Activated CD4-positive, alpha-beta T cell treated with anti-CD3 and anti-CD28 coated beads for 36 hours (primary cell): ENCODE measurements around the gene CDHR3. TPM values are rescaled to one million over a fixed set of nuclear protein-coding genes. Genes with fewer than 3 reads are reported as not detected.
A peak's percentile ranks its signal among the peaks of the same experiment; 100 is the strongest.

ENCODE experiments used
- ATAC-seq: fragments of 200-7000 bp; cut with Tn5 transposase; one replicate; pipeline ENCODE4 v1.10.0; 2021; ENCODE audit warnings: mild to moderate bottlenecking, moderate library complexity
- CTCF ChIA-PET: fragments of 350-600 bp; sonication (Branson Sonifier 250); formaldehyde crosslinking; loops from one replicate; lab custom pipeline; 2021; ENCODE audit warnings: antibody characterized with exemption; lab: Charles Lee
- POLR2A ChIA-PET: fragments of 350-600 bp; sonication (Branson Sonifier 250); formaldehyde crosslinking; loops from one replicate; lab custom pipeline; 2021; ENCODE audit warnings: antibody characterized with exemption, inconsistent platforms; lab: Charles Lee
- DNase-seq: peaks from one replicate; pipeline ENCODE4 v3.0.0-alpha.2; 2020
- H3K27ac Mint-ChIP-seq: one replicate; pipeline ENCODE4 v1.8.0; 2021; ENCODE audit warnings: mixed read lengths
- H3K27me3 Mint-ChIP-seq: one replicate; pipeline ENCODE4 v1.8.0; 2021; ENCODE audit warnings: mixed read lengths
- H3K36me3 Mint-ChIP-seq: one replicate; pipeline ENCODE4 v1.8.0; 2021; ENCODE audit warnings: low read depth, mixed read lengths
- H3K4me1 Mint-ChIP-seq: one replicate; pipeline ENCODE4 v1.8.0; 2021; ENCODE audit warnings: mixed read lengths
- H3K4me3 Mint-ChIP-seq: one replicate; pipeline ENCODE4 v1.8.0; 2021; ENCODE audit warnings: mild to moderate bottlenecking, moderate library complexity, mixed read lengths
- H3K9me3 Mint-ChIP-seq: one replicate; pipeline ENCODE4 v1.8.0; 2021; ENCODE audit warnings: low read depth, mixed read lengths
- intact Hi-C, 2 experiments: fragments of 100-400 bp; cut with DNase I in 1 of 2; cut with micrococcal nuclease in 1 of 2; formaldehyde crosslinking; loops; one replicate each; pipeline versions ENCODE4 v1.14.2 to v1.15.1; 2022 to 2024; cut with DNase I, micrococcal nuclease
- total RNA-seq, 2 experiments: library from RNA; stranded (reverse); gene quantifications; one replicate each; pipeline ENCODE4 v1.2.3, GENCODE V29; 2021

Gene CDHR3
- under 1 TPM; 0.55 to 0.93 TPM for total RNA-seq

- ChIA-PET POLR2A (no interaction called here), CTCF (interaction anchor here (0.7 to 1.0 kb wide), 3 partner anchors 304 to 861 kb away, joined by 3 to 4 read pairs (median 4); no protein-coding TSS in a partner anchor)
Observed at GRCh38 chr7:105963038-105963667, at the start of gene CDHR3. Gene CDHR3 (plus strand): TSS chr7:105963264. CDS start chr7:105963319, 55 bp downstream.

GRCh38 chr7:105913947-105914346 is 49.1 kb upstream of the CDHR3 start:
- CTCF ChIA-PET = interaction anchor here (1.3 kb wide), 1 partner anchor 35 kb away, joined by 3 read pairs; no protein-coding TSS in a partner anchor
- no peak overlapping the region for H3K4me3 Mint-ChIP-seq
- H3K27me3 Mint-ChIP-seq = no peaks in the 10 kb centered on the region
- peaks cover 4% of the 10 kb centered on the region for H3K9me3 Mint-ChIP-seq
- H3K36me3 Mint-ChIP-seq = peaks cover 17% of the 10 kb centered on the region
- POLR2A ChIA-PET = interaction anchor here (0.6 kb wide), 1 partner anchor 271 kb away, joined by 3 read pairs; no protein-coding TSS in a partner anchor
- peaks cover 4% of the 10 kb centered on the region for H3K4me1 Mint-ChIP-seq
- ATAC-seq (no peak), DNase-seq (no peak)
- intact Hi-C loops = no loop called here
- no peak overlapping the region for H3K27ac Mint-ChIP-seq

More at GRCh38 chr7:105963038-105963667, at the start of gene CDHR3:
- Mint-ChIP-seq H3K9me3 (no peaks in the 10 kb centered on the region), H3K27me3 (no peaks in the 10 kb centered on the region), H3K4me1 (no peaks in the 10 kb centered on the region), H3K36me3 (no peaks in the 10 kb centered on the region), H3K27ac (no peak within 1 kb of the TSS), H3K4me3 (no peak within 1 kb of the TSS)
- no peak for ATAC-seq
- intact Hi-C loops = no loop called here
- DNase-seq = no peak

GRCh38 chr7:105916603-105917002 is 46.5 kb upstream of the CDHR3 start:
- intact Hi-C loops = no loop called here
- no peaks in the 10 kb centered on the region for H3K4me1 Mint-ChIP-seq
- no peak overlapping the region for H3K4me3 Mint-ChIP-seq
- no peak overlapping the region for H3K27ac Mint-ChIP-seq
- ChIA-PET POLR2A (no interaction called here), CTCF (no interaction called here)
- DNase-seq (no peak), ATAC-seq (no peak)
- H3K9me3 Mint-ChIP-seq = no peaks in the 10 kb centered on the region
- H3K27me3 Mint-ChIP-seq = no peaks in the 10 kb centered on the region
- H3K36me3 Mint-ChIP-seq = peaks cover 10% of the 10 kb centered on the region

- ChIA-PET POLR2A (no interaction called here), CTCF (no interaction called here)
- Mint-ChIP-seq H3K4me3 (no peak overlapping the region), H3K9me3 (no peaks in the 10 kb centered on the region), H3K27ac (no peak overlapping the region), H3K36me3 (peaks cover 5% of the 10 kb centered on the region), H3K4me1 (no peaks in the 10 kb centered on the region), H3K27me3 (no peaks in the 10 kb centered on the region)
- ATAC-seq (no peak), DNase-seq (no peak)
- intact Hi-C loops = no loop called here
Observed at GRCh38 chr7:105917659-105918058, 45.4 kb upstream of the CDHR3 start.

GRCh38 chr7:105920766-105921165 is 42.3 kb upstream of the CDHR3 start:
- no peak overlapping the region for H3K27ac Mint-ChIP-seq
- intact Hi-C loops = no loop called here
- H3K36me3 Mint-ChIP-seq = peaks cover 14% of the 10 kb centered on the region
- ChIA-PET CTCF (interaction anchor here (0.7 kb wide), 1 partner anchor 229 kb away, joined by 3 read pairs; no protein-coding TSS in a partner anchor), POLR2A (no interaction called here)
- DNase-seq = no peak
- no peaks in the 10 kb centered on the region for H3K27me3 Mint-ChIP-seq
- H3K9me3 Mint-ChIP-seq = peaks cover 11% of the 10 kb centered on the region
- ATAC-seq = no peak
- H3K4me1 Mint-ChIP-seq = peaks cover 21% of the 10 kb centered on the region
- H3K4me3 Mint-ChIP-seq = no peak overlapping the region

GRCh38 chr7:105924945-105925344 is 38.1 kb upstream of the CDHR3 start:
- ChIA-PET CTCF (interaction anchor here (0.9 to 2.4 kb wide), 7 partner anchors 9 to 250 kb away, joined by 3 to 10 read pairs (median 7); no protein-coding TSS in a partner anchor), POLR2A (interaction anchor here (0.6 kb wide), 1 partner anchor 944 kb away, joined by 3 read pairs; no protein-coding TSS in a partner anchor)
- ATAC-seq (peak; percentile 91), DNase-seq (peak; percentile 59)
- intact Hi-C loops = loop anchor here (1.0 to 5.0 kb wide), 8 partner anchors 33 to 158 kb away; partner anchors contain the start of gene ATXN7L1 (in 2 of the 2)
- Mint-ChIP-seq H3K36me3 (peaks cover 12% of the 10 kb centered on the region), H3K27ac (peak overlapping the region; percentile 80), H3K27me3 (peaks cover 3% of the 10 kb centered on the region), H3K4me1 (peaks cover 24% of the 10 kb centered on the region), H3K4me3 (no peak overlapping the region), H3K9me3 (peaks cover 11% of the 10 kb centered on the region)

- CTCF ChIA-PET = interaction anchor here (1.4 to 2.4 kb wide), 2 partner anchors 8 to 49 kb away, joined by 7 to 8 read pairs; no protein-coding TSS in a partner anchor
- no peak for DNase-seq
- intact Hi-C loops = loop anchor here in 1 of 2 experiments (5.0 kb wide), 4 partner anchors 34 to 159 kb away; partner anchors contain the start of gene ATXN7L1
Observed at GRCh38 chr7:105926131-105926530, 36.9 kb upstream of the CDHR3 start.

GRCh38 chr7:105931179-105931578 is 31.9 kb upstream of the CDHR3 start:
- H3K4me3 Mint-ChIP-seq = no peak overlapping the region
- POLR2A ChIA-PET = no interaction called here
- no peak for DNase-seq
- intact Hi-C loops = no loop called here
- peaks cover 5% of the 10 kb centered on the region for H3K4me1 Mint-ChIP-seq
- ATAC-seq = no peak
- no peak overlapping the region for H3K27ac Mint-ChIP-seq
- no peaks in the 10 kb centered on the region for H3K9me3 Mint-ChIP-seq
- H3K27me3 Mint-ChIP-seq = peaks cover 3% of the 10 kb centered on the region
- CTCF ChIA-PET = interaction anchor here (0.8 to 0.9 kb wide), 2 partner anchors 53 to 73 kb away, joined by 3 read pairs; no protein-coding TSS in a partner anchor
- peaks cover 3% of the 10 kb centered on the region for H3K36me3 Mint-ChIP-seq

More at GRCh38 chr7:105926131-105926530, 36.9 kb upstream of the CDHR3 start:
- POLR2A ChIA-PET = no interaction called here
- no peak for ATAC-seq
- H3K4me1 Mint-ChIP-seq = peaks cover 24% of the 10 kb centered on the region
- H3K27me3 Mint-ChIP-seq = peaks cover 3% of the 10 kb centered on the region
- H3K9me3 Mint-ChIP-seq = peaks cover 11% of the 10 kb centered on the region
- H3K27ac Mint-ChIP-seq = no peak overlapping the region
- no peak overlapping the region for H3K4me3 Mint-ChIP-seq
- H3K36me3 Mint-ChIP-seq = peaks cover 12% of the 10 kb centered on the region

- CTCF ChIA-PET = no interaction called here
- Mint-ChIP-seq H3K9me3 (no peaks in the 10 kb centered on the region), H3K27me3 (no peaks in the 10 kb centered on the region), H3K4me1 (peaks cover 5% of the 10 kb centered on the region), H3K27ac (no peak overlapping the region), H3K4me3 (no peak overlapping the region), H3K36me3 (peaks cover 3% of the 10 kb centered on the region)
- DNase-seq (no peak), ATAC-seq (no peak)
- intact Hi-C loops = no loop called here
- POLR2A ChIA-PET = no interaction called here
Observed at GRCh38 chr7:105932835-105933477, 30.1 kb upstream of the CDHR3 start.

GRCh38 chr7:105934572-105935185 is 28.4 kb upstream of the CDHR3 start:
- intact Hi-C loops = loop anchor here in 1 of 2 experiments (1.0 kb wide), 1 partner anchor 108 kb away; no protein-coding TSS in a partner anchor
- Mint-ChIP-seq H3K36me3 (no peaks in the 10 kb centered on the region), H3K4me1 (peaks cover 5% of the 10 kb centered on the region), H3K27me3 (no peaks in the 10 kb centered on the region), H3K9me3 (no peaks in the 10 kb centered on the region), H3K27ac (no peak overlapping the region), H3K4me3 (no peak overlapping the region)
- DNase-seq (no peak), ATAC-seq (no peak)
- ChIA-PET CTCF (interaction anchor here (0.7 to 1.4 kb wide), 6 partner anchors 10 to 112 kb away, joined by 3 to 8 read pairs (median 4); no protein-coding TSS in a partner anchor), POLR2A (no interaction called here)

GRCh38 chr7:105935250-105935649 is 27.8 kb upstream of the CDHR3 start:
- no peaks in the 10 kb centered on the region for H3K36me3 Mint-ChIP-seq
- H3K27ac Mint-ChIP-seq = no peak overlapping the region
- H3K9me3 Mint-ChIP-seq = no peaks in the 10 kb centered on the region
- DNase-seq (no peak), ATAC-seq (no peak)
- ChIA-PET POLR2A (no interaction called here), CTCF (interaction anchor here (0.7 to 1.3 kb wide), 3 partner anchors 25 to 85 kb away, joined by 3 read pairs; no protein-coding TSS in a partner anchor)
- intact Hi-C loops = no loop called here
- H3K27me3 Mint-ChIP-seq = no peaks in the 10 kb centered on the region
- H3K4me1 Mint-ChIP-seq = peaks cover 5% of the 10 kb centered on the region
- H3K4me3 Mint-ChIP-seq = no peak overlapping the region
